ENCODE results near the gene ANO3.

DNA sequence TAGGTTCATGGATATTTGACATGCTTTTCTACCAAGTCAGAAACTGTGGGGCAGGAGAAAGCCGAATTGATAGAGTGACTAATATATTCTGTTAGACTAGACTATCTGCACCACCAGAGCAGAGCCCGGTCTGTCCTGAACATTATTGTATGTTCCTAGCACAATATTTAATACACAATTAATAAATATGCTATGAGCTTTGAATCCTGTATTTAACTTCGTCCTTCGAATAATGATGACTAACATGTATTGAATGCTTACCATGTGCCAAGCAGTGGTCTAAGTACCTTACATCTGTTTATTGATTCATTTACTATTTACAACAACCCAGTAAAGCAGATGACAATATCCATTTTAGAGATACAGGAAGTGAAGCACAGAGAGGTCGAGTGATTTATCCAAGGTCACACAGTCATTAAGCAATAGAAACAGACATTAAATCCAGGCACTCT is 44.8 kb upstream of the ANO3 start:
- TF ChIP-seq CTCF (IDR thresholded peaks at IDR 0.05; ENCODE audit: insufficient read depth, low read length, poor library complexity, severe bottlenecking) (no peak), EZH2phosphoT487 (conservative IDR thresholded peaks at IDR 0.05; ENCODE audit: low read length) (no peak)
